GM21367 (cell line): ENCODE measurements around the gene YPEL2.

Experiments used
- ATAC-seq: cut with Tn5 transposase; IDR thresholded peaks from one replicate; pipeline ENCODE4 v1.9.1; 2021; ENCODE audit not compliant: unreplicated experiment

The YPEL2 gene

GRCh38 chr17:59428916-59429485 lies 97.5 kb downstream of the YPEL2 start:
- ATAC-seq = no peak

- ATAC-seq = no peak
Observed at GRCh38 chr17:59431601-59432000, 100.1 kb downstream of the YPEL2 start.

GRCh38 chr17:59432657-59433056 lies 101.2 kb downstream of the YPEL2 start:
- no peak for ATAC-seq

DNA sequence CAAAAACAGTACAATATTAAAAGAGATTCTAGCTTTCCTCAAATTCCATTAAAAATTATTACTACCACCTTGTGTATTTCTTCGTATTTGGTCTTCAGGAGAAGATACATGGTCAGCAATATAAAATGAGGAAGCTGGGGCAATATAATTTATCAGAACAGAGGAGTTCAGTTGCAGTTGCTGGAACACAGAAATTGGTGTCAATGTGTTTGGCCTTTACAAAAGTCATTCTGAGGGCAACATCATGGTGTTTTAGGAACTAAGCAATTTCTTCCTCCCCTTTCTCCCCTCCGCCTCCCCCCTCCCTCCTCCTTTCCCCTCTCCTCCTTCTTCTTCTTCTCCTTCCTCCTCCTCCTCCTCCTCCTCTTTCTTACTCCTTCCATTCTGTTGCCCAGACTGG lies 102.1 kb downstream of the YPEL2 start:
- no peak for ATAC-seq

DNA sequence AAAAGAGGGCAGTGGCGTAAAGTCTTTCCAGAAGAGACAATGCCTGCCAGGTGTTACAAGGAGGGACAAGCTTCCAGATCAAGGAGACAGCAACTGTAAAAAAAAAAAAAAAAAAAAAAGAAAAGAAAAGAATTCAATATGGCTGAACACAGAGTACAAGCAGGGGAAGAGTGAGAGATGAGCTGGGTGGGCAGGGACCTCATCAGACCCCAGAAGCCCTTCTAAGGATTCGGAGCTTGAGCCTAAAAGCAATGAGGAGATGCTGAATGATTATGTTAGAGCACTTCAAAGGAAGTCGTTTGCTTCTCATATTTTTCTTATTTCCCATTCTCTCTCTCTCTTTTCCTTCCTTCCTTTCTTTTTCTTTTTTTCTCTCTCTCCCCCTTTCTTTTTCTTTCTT lies 103.0 kb downstream of the YPEL2 start:
- ATAC-seq = no peak

DNA sequence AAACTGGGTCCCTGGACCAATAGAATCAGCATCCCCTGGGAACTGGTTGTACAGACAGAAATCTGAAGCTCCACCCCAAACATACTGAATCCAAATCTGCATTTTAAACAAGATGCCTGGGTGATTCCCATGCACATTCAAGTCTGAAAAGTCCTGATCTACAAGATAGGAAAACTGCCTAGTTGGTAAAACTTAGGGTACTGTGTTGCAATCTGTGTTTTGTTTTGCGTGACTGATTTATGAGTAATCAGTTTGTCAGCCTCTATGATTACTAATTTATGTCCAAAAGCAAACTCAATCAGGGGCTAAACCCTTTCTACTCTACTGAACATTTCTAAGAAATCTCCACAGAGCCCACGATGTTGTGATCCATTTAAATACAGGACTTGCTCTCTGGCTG lies 103.8 kb downstream of the YPEL2 start:
- no peak for ATAC-seq

DNA sequence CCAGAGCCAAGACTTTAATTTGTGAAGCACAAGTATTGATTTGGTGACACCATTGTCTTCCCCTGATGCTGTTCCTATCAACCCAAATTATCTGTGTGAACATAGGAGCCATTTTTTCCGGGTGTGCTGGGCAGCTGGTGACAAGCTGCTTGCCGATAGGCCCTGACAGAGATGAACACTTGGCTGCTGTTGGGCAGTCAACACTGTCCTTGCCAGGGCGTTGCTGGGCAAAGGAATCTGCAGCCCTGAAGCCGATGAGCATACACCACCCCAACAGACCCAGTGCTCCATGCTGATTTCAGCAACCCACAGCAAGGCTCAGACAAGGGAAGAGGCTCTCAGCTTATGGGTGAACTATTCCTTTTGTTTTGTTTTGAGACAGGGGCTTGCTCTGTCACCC lies 105.4 kb downstream of the YPEL2 start:
- ATAC-seq = no peak

- ATAC-seq = no peak
Observed at GRCh38 chr17:59437791-59438281, 106.4 kb downstream of the YPEL2 start.

DNA sequence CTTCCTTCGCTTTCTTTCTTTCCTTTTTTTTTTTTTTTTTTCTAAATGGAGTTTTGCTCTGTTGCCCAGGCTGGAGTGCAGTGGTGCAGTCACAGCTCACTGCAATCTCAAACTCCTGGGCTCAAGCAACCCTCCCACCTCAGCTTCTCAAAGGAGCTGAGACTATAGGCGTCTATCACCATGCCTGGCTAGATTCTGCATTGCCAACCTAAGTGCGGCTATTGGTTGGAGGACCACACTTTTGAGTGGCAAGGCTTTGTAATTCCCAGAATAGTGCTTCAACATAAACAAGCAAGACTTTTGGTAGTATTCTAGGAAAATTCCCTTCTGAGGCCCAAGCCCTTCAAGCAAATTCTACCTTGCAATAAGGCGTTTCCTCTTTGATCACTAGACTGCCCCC lies 107.8 kb downstream of the YPEL2 start:
- no peak for ATAC-seq

GRCh38 chr17:59439741-59440211 lies 108.3 kb downstream of the YPEL2 start:
- ATAC-seq = no peak

DNA sequence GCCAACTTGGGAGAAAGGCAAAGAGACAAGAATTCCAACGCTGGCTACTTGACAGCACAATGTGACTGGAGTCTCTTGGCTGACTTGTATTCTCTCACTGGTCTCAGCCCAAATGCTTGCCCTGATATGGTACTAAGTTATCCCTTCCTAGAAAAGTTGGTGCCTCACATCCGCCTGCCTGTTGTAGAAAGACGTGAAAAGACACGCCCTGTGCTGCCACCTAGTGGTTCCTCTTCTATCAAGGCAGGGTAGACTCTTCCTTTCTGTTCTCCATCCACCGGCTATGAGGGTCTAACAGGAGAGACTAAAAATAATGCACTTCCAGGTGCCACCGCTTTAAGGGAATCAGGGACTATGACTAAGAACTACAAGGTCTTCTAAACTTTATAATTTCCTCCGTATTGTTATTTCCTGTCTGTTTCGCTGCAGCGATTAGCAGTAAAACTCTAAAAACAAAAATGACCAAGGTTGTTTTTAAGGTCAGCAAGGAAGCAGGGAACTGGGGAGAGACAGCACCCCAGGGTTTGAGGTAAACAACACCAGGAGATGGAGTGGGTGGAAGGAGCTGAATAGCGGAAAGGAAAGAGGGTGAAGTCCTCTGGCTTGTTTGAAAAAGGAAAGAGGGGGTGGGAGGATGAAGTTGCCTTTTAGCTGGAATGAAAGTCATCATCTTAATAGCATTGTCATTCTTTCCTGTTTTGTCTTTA lies 109.5 kb downstream of the YPEL2 start:
- ATAC-seq = no peak

DNA sequence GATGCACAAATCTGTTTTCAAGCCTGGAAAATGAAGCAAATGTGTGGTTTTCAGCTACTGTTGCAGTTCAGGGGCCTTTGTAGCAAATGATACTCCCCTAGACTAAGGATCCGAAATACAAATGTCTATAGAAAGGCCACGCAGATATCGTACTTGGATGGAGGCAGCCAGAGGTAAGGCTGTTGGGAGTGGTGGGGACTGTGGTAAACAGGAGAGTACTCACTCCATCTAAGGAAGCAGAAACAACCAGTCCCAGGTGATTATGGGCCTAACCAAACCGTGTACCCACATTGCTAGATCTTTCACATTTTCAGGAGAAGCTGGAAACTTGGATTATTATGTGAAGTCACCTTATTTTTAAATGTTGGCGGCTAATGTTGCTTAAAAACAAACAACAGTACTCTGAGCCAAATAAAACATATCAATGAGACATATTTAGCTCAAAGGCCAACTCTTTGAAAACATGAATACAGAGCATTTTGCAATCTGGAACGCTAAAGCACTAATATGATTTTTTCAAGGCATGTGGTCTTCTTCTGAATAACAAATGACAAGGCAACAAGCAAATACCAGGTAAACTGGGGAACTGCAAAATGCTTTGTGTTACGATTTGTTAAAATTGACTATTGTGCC lies 110.1 kb downstream of the YPEL2 start:
- ATAC-seq = no peak

DNA sequence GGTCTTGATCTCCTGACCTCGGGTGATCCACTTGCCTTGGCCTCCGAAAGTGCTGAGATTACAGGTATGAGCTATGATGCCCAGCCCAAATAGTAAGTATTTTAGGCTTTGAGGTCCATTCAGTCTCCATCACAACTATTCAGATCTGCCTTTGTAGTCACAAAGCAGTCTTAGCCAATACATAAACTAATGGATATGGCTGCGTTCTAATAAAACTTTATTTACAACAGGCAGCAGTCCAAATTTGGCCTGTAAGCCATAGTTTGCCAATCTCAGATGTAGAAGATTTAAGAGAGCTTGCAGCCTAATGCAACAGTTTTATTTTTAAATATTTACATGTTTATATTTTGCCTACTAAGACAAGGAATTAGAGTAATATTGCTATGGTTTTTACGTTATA lies 111.7 kb downstream of the YPEL2 start:
- no peak for ATAC-seq
